A549 (cell line): ENCODE data around the gene VPS35L.

Source experiments
- HDAC2 ChIP-seq: fragments of 200-600 bp; sonication (generic); IDR thresholded peaks from 2 replicates; pipeline ENCODE4 v1.6.1; 2016
- MAFK ChIP-seq: fragments of 450-650 bp; IDR thresholded peaks from 2 replicates; pipeline ENCODE4 v1.6.1; 2014; ENCODE audit not compliant: partially characterized antibody
- NFE2L2 ChIP-seq: fragments of 150-350 bp; conservative IDR thresholded peaks from 2 replicates; pipeline ENCODE4 v1.6.1; 2014; ENCODE audit warnings: low read length
- NR3C1 ChIP-seq: fragments of >200 bp; sonication (Bioruptor Twin); formaldehyde crosslinking; IDR thresholded peaks from 3 replicates; pipeline ENCODE4 v1.6.1; 2017
- POLR2A ChIP-seq: IDR thresholded peaks from 2 replicates; pipeline ENCODE4 v1.6.1; 2012; ENCODE audit warnings: mild to moderate bottlenecking, low read length
- RAD21 ChIP-seq, 2 experiments: fragments of >200 bp in 1 of 2; sonication (Bioruptor Twin) in 1 of 2; formaldehyde crosslinking in 1 of 2; IDR thresholded peaks in 1 of 2; conservative IDR thresholded peaks in 1 of 2; 2 replicates in 1 of 2; 3 replicates in 1 of 2; pipeline ENCODE4 v1.6.1; 2012 to 2018; ENCODE audit warnings: inconsistent platforms in 1 of 2
- TF ChIP-seq, protein P1 (sequence below): fragments of >200 bp; sonication (Bioruptor Twin); formaldehyde crosslinking; IDR thresholded peaks from 3 replicates; pipeline ENCODE4 v1.5.1; 2016
- TF ChIP-seq, protein P2 (sequence below): fragments of 450-650 bp; IDR thresholded peaks from 2 replicates; pipeline ENCODE4 v1.6.1; 2014; ENCODE audit warnings: antibody characterized with exemption

DNA sequence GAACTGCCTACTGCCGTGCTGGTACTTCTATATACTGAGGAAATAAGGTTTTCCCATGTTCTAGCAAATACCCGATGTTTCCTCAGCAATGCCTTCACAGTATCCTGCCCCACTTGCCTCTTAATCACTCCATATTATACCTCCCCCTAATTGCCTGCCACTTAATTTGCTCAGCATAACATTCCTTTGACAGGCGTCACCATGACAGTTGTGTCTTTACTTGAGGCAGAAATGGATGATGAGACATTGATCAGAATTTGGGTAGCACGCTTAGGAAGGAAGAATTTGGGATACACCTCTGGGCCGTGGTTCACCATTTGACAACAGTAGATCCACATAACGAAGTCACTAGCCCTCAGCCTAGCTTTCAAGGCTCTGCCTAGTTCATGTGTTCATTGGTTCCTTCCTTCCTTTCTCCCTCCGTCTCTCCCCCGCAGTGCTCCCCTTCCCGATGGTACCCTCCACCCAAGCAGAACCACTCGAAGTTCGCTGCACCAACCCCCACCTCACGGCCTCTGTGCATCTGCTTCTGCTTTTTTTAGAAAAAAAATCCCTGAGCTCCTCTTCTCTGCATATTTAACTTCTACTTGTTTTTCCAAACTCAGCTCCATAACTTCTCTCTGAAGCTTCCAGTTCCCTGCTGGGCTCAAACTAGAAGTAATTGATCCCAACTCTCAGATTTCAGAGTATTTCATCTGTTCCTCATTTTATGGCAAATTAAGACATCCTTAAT is 182.0 kb downstream of the VPS35L start:
- no peak for TF ChIP-seq HDAC2
- TF ChIP-seq, protein P1, sequence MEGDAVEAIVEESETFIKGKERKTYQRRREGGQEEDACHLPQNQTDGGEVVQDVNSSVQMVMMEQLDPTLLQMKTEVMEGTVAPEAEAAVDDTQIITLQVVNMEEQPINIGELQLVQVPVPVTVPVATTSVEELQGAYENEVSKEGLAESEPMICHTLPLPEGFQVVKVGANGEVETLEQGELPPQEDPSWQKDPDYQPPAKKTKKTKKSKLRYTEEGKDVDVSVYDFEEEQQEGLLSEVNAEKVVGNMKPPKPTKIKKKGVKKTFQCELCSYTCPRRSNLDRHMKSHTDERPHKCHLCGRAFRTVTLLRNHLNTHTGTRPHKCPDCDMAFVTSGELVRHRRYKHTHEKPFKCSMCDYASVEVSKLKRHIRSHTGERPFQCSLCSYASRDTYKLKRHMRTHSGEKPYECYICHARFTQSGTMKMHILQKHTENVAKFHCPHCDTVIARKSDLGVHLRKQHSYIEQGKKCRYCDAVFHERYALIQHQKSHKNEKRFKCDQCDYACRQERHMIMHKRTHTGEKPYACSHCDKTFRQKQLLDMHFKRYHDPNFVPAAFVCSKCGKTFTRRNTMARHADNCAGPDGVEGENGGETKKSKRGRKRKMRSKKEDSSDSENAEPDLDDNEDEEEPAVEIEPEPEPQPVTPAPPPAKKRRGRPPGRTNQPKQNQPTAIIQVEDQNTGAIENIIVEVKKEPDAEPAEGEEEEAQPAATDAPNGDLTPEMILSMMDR: no peak
- no peak for TF ChIP-seq NFE2L2
- no peak for TF ChIP-seq POLR2A
- TF ChIP-seq, protein P2, sequence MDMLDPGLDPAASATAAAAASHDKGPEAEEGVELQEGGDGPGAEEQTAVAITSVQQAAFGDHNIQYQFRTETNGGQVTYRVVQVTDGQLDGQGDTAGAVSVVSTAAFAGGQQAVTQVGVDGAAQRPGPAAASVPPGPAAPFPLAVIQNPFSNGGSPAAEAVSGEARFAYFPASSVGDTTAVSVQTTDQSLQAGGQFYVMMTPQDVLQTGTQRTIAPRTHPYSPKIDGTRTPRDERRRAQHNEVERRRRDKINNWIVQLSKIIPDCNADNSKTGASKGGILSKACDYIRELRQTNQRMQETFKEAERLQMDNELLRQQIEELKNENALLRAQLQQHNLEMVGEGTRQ: no peak
- TF ChIP-seq NR3C1: no peak
- TF ChIP-seq MAFK: no peak
- no peak for TF ChIP-seq RAD21 (conservative IDR thresholded peaks at IDR 0.05 in 1 of 2, IDR thresholded peaks at IDR 0.05 in 1 of 2)
